Activated T-cell treated with anti-CD3 and anti-CD28 coated beads for 4 hours (primary cell): ENCODE data around the gene AIFM2.
"Not testable (repeated sequence)": the region's sequence is repeated elsewhere in the genome, so short reads cannot be mapped to it uniquely, and the experiment has no call there.

Source experiments
- DNase-seq: peaks from one replicate; pipeline ENCODE4 v3.0.0-alpha.2; 2020

Gene AIFM2

DNA sequence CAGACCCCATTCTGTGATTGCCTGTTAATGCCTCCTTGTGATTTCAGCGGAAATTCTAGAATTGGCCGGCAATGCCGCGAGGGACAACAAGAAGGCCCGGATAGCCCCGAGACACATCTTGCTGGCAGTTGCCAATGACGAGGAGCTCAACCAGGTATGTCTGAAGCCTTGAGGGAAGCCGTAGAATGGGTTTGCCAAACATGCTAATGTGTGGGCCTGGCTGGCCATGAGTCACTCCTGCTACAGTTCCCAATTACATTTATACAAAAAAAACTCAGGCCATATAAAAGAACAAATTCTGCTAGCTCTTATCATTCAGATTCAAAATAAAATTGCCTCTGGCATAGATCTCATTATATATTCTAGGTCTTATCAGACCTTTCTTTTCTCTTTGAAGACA lies 42.6 kb downstream of the AIFM2 start:
- no peak for DNase-seq

DNA sequence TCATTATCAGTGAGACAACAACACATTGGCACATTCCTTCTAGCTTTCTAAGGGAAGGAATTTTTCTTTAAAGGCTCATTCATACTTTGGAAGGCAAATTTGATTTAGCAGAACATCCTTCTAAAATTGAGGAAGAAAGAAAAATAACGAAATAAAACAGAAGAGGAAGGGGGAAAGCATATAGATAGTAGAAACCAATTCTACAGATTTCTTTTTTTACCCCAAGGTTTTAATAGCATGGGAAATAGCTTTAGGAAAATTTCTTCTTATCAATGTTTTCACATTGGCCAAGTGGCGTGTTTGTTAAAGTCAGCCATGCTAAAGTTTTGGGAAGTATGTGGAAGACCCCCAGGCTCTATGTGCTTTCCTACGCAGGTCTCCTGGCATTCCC lies 44.3 kb downstream of the AIFM2 start:
- DNase-seq, result no peak

GRCh38 chr10:70087616-70088307 lies 44.9 kb downstream of the AIFM2 start:
- no peak for DNase-seq

- no peak for DNase-seq
These were observed 46.5 kb downstream of the AIFM2 start for GRCh38 chr10:70085975-70086613.

- no peak for DNase-seq
These were observed 48.4 kb downstream of the AIFM2 start for GRCh38 chr10:70084189-70084588.

GRCh38 chr10:70080789-70081188 lies 51.8 kb downstream of the AIFM2 start:
- DNase-seq, result not testable (repeated sequence)

GRCh38 chr10:70078937-70079336 lies 53.7 kb downstream of the AIFM2 start:
- no peak for DNase-seq

DNA sequence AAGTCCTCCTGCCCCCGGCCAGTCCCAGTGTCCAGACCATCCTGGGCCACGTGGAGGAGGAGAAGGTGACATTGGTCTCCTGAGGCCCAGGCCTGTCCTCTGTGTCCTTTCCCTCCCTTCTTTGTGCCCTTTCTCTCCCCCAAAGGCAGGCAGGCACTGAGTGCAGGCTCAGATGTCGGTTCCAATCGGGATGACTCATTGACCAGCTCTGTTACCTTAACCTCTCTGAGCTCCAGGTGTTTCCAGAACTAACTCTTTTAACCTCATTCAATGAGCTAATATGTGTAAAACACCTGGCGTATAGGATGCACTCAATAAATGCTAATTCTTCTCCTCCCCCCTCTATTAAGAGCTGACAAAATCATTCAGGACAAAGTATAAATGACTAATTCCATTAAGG lies 54.3 kb downstream of the AIFM2 start:
- DNase-seq, result no peak

DNA sequence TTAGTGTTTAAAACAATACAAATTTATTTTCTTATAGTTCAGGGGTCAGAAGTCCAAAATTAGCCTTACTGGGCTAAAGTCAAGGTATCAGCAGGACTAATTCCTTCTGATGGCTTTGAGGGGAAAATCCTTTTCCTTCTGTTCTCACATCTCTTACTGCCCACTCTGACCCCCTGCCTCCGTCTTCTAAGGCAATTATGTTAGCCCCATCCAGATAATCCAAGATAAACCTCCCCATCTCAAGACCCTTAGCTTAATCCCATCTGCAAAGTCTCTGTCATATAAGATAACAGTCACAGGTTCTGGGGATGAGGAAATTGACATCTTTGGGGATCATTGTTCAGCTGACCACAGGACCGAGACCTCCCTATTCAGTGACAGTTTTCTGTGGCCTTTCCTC lies 57.7 kb downstream of the AIFM2 start:
- DNase-seq, result no peak

DNA sequence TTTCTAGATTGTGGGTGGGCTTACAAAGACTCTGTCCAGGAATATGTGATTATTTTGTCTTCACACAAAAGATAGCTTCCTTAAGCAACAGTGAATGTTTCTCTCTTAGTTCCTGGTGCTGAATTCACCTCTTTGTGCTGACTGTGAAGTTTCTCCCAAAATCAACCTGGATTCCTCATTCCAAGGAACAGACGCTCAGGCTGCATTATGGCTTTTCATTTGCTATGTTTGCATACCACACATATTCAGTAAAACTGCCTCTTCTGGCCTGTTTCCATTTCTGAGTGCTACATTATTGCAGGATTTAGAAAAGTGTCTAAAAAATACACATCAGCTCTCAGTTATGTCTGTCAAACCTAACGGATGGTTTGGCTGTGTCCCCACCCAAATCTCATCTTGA lies 58.5 kb downstream of the AIFM2 start:
- DNase-seq, result no peak

DNA sequence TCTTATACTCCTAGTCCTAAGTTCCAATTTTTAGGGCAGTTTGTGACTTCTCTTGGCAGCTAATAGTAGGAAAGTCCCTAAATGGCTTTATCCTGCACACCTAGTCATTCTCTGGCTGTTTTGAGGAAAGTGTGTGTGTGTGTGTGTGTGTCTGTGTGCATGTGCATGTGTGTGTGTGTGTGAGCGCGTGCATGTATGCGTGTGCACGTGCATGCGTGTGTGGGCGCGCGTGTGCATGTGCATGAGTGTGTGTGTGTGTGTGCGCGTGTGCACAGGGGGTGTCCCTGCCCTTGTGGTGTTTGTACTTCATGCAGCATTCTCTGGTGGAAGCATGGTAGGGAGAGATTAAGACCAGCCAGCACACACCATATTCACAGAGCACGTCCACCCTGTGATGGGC lies 61.8 kb downstream of the AIFM2 start:
- no peak for DNase-seq

DNA sequence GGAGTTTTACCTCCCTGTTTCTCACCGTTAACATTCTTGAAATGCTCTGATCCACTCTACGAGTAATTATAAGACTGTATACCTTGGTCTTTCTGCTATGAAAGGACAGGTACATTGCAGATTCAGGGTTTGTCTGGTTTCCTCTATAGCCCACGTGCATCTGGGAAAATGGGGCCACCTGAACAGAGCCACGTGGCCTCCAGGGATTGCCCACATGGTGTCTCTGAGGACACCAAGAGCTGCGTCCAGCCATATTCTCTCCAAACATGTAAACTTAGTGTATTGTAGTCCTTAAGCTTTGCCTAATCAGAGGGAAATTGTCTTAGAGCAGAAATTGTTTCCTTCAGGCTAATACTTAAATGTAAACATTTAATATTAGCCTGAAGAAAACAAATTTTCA lies 63.3 kb downstream of the AIFM2 start:
- DNase-seq, result no peak

DNA sequence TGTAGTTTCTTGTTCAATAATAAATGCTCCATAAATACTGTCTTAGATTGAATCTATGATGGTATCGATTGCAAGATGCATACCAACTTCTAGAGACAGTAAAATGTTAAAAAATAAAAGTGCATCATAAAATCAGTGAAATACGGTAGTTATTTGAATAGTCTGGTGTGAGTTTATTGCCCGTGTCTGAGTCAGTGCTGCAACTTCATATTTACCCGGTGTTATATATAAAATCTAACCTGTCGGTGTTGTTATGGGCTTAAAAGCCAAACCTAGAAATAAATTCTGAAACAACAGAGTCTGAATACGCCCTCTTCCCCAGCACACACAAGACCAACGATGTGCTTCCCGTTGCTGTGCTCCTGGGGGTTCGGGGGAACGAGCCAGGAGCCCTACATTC lies 63.7 kb downstream of the AIFM2 start:
- DNase-seq, result no peak

- DNase-seq, result no peak
These were observed 65.0 kb downstream of the AIFM2 start for GRCh38 chr10:70067586-70067985.

GRCh38 chr10:70066190-70066589 lies 66.4 kb downstream of the AIFM2 start:
- DNase-seq, result no peak

DNA sequence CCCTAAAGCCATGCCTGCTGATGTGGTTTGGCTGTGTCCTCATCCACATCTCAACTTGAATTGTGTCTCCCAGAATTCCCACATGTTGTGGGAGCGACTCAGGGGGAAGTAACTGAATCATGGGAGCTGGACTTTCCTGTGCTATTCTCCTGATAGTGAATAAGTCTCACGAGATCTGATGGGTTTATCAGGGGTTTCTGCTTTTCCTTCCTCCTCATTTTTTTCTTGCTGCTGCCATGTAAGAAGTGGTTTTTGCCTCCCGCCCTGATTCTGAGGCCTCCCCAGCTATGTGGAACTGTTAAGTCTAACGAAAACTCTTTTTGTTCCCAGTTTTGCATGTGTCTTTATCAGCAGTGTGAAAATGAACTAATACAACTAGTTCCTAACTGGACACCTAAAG lies 68.1 kb downstream of the AIFM2 start:
- no peak for DNase-seq

DNA sequence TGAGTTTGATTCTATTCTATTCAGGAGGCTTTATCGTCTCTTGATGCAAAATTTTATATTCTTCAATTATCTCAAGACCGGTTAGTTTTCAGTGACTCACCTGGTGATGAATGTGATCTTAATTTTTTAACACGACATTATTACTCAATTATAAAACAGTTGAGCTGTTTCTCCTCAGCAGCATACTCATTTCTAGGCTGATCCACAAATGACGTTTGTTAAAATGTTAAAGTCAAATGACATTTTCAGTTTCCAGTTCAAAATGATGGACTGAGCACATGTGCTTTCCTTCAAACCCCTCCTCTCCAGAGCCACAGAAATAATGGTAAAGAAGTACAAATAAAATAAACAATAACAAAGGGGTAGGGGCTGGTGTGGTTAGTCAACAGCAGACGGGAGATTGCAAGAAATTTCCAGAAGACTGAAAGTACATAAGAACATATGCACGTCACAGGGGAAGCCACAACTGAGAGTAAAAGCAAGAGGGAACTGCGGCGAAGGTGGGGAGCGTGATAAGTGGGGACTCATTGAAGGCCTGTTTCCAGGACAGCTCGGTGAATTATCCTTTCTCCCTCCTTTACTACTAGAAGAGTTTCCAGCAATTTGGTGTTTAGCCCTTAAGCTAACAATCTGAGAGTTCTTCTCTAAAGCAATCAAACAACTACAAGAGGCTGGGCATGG lies 69.1 kb downstream of the AIFM2 start:
- DNase-seq, result no peak
